Nephron (organoid): Measurements from ENCODE around the gene ZNF497.

Experiments
- H3K27ac Mint-ChIP-seq, 3 experiments: 2 replicates each; pipeline ENCODE4 v1.8.0; 2020; ENCODE audit warnings: mixed read lengths in 3 of 3, mild to moderate bottlenecking in 2 of 3, moderate library complexity in 1 of 3
- H3K27me3 Mint-ChIP-seq: 2 replicates; pipeline ENCODE4 v1.8.0; 2021; ENCODE audit warnings: low read depth, mild to moderate bottlenecking, moderate library complexity, mixed read lengths
- H3K36me3 Mint-ChIP-seq: 2 replicates; pipeline ENCODE4 v1.8.0; 2020; ENCODE audit warnings: low read depth, mixed read lengths
- H3K4me1 Mint-ChIP-seq: 2 replicates; pipeline ENCODE4 v1.8.0; 2020; ENCODE audit warnings: mixed read lengths
- H3K4me3 Mint-ChIP-seq, 3 experiments: 2 replicates each; pipeline ENCODE4 v1.8.0; 2020; ENCODE audit warnings: mild to moderate bottlenecking in 3 of 3, mixed read lengths in 3 of 3, moderate library complexity in 2 of 3
- H3K9me3 Mint-ChIP-seq: 2 replicates; pipeline ENCODE4 v1.8.0; 2020; ENCODE audit warnings: mixed read lengths
- TF ChIP-seq, protein P1 (sequence below), 3 experiments: fragments of 200-600 bp; sonication (generic); IDR thresholded peaks; one replicate each; pipeline ENCODE4 v1.5.0; 2021; ENCODE audit warnings: antibody characterized with exemption in 3 of 3; ENCODE audit not compliant: unreplicated experiment in 3 of 3

ZNF497 gene

DNA sequence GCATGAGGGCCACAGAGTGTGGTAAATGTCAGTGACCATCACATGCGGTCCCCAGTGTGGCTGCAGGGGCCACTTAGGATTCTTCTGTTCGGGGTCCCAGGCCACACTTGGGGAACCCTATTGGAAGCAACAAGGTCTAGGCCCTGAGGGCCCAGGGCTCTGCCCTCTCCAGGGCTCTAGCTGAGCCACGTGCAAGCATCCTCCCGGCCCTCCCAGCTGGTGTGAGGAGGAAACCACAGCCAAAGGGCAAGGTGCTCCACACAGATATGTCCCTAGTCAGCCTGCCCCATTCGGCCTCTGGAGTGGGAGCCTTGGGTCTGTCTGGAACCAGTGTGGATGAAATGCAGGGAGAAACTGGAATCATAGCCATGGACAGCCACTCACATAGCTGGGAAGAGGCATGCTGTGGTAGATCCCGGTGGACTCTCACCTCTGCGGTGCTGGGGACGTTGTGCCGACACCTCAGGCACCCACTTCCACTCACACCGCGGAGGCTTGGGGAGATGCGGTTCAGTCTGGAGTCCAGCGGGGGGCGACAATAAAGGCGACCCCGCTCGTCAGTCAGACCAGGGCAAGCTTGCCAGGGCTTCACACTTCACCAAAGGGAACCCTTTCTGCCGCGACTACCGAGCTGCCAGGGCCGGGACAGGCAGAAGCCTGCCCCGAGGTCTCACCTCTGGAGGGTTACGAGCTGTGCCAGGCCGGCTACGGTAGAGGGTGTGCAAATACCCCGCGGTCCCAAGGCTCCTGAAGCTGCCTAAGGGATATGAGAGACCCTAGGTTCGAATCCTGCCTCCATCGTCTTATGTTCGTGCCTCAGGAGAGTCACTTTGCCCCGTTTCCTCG lies 4.3 kb upstream of the ZNF497 start:
- no peaks in the 10 kb centered on the region for H3K4me1 Mint-ChIP-seq
- H3K4me3 Mint-ChIP-seq = no peak overlapping the region
- TF ChIP-seq, protein P1, sequence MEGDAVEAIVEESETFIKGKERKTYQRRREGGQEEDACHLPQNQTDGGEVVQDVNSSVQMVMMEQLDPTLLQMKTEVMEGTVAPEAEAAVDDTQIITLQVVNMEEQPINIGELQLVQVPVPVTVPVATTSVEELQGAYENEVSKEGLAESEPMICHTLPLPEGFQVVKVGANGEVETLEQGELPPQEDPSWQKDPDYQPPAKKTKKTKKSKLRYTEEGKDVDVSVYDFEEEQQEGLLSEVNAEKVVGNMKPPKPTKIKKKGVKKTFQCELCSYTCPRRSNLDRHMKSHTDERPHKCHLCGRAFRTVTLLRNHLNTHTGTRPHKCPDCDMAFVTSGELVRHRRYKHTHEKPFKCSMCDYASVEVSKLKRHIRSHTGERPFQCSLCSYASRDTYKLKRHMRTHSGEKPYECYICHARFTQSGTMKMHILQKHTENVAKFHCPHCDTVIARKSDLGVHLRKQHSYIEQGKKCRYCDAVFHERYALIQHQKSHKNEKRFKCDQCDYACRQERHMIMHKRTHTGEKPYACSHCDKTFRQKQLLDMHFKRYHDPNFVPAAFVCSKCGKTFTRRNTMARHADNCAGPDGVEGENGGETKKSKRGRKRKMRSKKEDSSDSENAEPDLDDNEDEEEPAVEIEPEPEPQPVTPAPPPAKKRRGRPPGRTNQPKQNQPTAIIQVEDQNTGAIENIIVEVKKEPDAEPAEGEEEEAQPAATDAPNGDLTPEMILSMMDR (IDR thresholded peaks at IDR 0.05; ENCODE audit: unreplicated experiment in 3 of 3) = no peak
- H3K36me3 Mint-ChIP-seq = peaks cover 13% of the 10 kb centered on the region
- H3K27ac Mint-ChIP-seq = no peak overlapping the region
- H3K27me3 Mint-ChIP-seq = no peaks in the 10 kb centered on the region
- H3K9me3 Mint-ChIP-seq = no peaks in the 10 kb centered on the region

DNA sequence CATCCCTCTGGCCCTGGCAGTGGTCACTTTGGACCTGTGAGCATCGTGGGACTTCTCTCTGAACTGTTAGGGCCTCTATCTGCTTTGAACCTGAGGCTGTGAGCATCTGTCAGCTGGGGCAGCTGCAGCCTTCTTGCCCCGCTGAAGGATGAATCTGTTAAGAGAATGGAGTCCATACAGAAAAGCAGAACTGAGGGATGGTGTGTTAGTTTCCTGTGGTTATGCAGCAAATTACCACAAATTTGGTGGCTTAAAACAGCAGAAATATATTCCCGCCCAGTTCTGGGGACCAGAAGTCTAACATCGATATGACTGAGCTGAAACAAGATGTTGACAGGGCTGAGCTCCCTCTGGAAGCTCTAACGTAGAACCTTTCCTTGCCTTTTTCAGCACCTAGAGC lies 1.6 kb upstream of the ZNF497 start:
- H3K4me1 Mint-ChIP-seq = no peaks in the 10 kb centered on the region
- TF ChIP-seq, protein P1 (IDR thresholded peaks at IDR 0.05; ENCODE audit: unreplicated experiment in 3 of 3) = no peak
- peak overlapping the region in 1 of 3 experiments; percentile 44 for H3K27ac Mint-ChIP-seq
- H3K9me3 Mint-ChIP-seq = no peaks in the 10 kb centered on the region
- H3K36me3 Mint-ChIP-seq = peaks cover 3% of the 10 kb centered on the region
- no peaks in the 10 kb centered on the region for H3K27me3 Mint-ChIP-seq
- H3K4me3 Mint-ChIP-seq = peak overlapping the region; percentile 50 to 69 (median 61)

DNA sequence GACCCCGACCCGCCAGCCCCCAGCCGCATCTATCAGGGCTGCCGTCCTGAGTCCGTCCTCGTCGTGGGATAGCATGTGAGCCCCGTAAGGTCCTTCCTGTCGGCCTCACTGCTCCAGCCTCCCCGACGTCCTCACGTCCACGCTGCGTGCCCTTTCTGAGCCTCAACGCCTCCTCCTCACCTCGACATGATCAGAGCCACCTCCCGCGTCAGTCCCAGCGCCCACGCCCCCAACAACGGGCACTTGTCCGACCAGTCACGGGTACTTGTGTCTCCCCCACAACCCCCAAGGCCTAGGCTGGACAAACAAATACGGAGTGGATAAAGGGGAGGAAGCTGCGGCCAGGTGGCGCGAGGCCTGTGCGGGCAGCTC lies 665 bp downstream of the ZNF497 start:
- Mint-ChIP-seq H3K4me3 (peak overlapping the region; percentile 95 to 100 (median 97)), H3K9me3 (no peaks in the 10 kb centered on the region), H3K27ac (peak overlapping the region; percentile 99 to 100 (median 100)), H3K27me3 (no peaks in the 10 kb centered on the region), H3K36me3 (no peaks in the 10 kb centered on the region), H3K4me1 (no peaks in the 10 kb centered on the region)
- TF ChIP-seq, protein P1 (IDR thresholded peaks at IDR 0.05; ENCODE audit: unreplicated experiment in 3 of 3) = peak in 1 of 3 experiments; percentile 6

DNA sequence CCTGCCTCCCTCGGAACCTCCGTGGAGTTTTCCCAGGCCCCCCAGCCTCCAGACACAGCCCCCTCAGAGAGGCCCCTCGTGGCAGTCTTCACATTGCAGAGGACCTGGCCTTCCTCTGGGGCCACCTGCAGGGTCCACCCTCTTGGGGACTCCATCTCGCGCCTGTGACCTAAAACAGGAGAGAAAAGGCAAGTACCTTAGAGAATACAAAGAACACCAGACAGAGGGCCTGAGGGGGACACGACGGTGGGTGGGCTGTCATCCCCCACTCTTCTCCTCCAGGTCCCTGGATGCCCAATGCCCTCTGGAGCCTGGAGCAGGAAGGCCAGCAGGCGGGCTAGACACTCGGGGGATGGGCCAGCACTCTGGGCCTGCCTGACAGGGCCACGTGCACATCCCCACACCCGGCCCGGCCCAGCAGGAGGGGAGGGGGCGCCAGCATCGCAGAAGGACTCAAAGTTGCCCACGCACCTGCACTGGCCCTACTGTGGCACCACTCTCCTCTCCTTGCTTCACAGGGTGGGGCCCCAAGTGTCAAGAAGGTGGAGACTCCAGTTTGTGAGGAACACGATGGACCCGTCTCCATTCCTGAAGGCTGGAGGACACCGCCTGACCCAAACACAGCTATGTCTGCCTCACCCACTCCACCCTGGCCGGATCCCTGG lies 4.9 kb downstream of the ZNF497 start:
- H3K27ac Mint-ChIP-seq = no peak overlapping the region
- no peaks in the 10 kb centered on the region for H3K9me3 Mint-ChIP-seq
- no peak overlapping the region for H3K4me3 Mint-ChIP-seq
- TF ChIP-seq, protein P1 (IDR thresholded peaks at IDR 0.05; ENCODE audit: unreplicated experiment in 3 of 3) = no peak
- H3K36me3 Mint-ChIP-seq = peaks cover 4% of the 10 kb centered on the region
- no peaks in the 10 kb centered on the region for H3K27me3 Mint-ChIP-seq
- no peaks in the 10 kb centered on the region for H3K4me1 Mint-ChIP-seq

DNA sequence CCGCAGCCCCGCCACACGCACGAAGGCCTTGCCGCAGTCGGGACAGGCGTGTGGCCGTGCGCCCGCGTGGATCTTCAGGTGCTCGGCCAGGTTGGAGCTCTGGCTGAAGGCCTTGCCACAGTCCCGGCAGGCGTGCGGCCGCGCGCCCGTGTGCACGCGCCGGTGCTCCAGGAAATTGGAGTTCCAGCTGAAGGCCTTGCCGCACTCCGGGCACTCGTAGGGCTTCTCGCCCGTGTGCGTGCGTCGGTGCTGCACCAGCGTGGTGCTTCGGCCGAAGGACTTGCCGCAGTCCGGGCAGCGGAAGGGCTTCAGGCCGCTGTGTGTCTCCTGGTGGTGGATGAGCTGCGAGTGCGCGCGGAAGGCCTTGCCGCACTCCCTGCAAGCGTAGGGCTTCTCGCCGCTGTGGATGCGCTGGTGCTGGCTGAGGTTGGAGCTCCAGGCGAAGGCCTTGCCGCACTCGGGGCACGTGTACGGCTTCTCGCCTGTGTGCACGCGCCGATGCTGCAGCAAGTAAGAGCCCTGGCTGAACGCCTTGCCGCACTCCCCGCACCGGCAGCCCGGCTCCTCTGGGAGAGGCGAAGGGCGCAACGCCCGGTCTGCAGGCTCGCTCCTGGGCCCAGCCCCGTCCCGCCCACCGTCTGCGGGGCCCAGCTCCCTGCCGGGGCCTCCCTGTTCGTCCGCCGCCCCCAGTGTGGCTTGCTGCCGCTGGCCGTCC lies 5.6 kb downstream of the ZNF497 start:
- Mint-ChIP-seq H3K9me3 (no peaks in the 10 kb centered on the region), H3K4me1 (no peaks in the 10 kb centered on the region), H3K4me3 (no peak overlapping the region), H3K27me3 (no peaks in the 10 kb centered on the region), H3K27ac (no peak overlapping the region), H3K36me3 (peaks cover 4% of the 10 kb centered on the region)
- TF ChIP-seq, protein P1 (IDR thresholded peaks at IDR 0.05; ENCODE audit: unreplicated experiment in 3 of 3) = no peak
